SK-N-SH (cell line): ENCODE data around the gene PIK3R2. TPM values are rescaled to one million over a fixed set of nuclear protein-coding genes. Genes with fewer than 3 reads are reported as not detected.

Experiments
- CTCF ChIA-PET: fragments of 300-600, 350-600 bp; formaldehyde crosslinking; extraction: SDS; loops from one replicate; lab custom pipeline; 2021; lab: Yijun Ruan, JAX
- POLR2A ChIA-PET: fragments of 350-600 bp; sonication (Branson Sonifier 250); formaldehyde crosslinking; extraction: SDS; loops from one replicate; lab custom pipeline; 2020; ENCODE audit warnings: antibody characterized with exemption, inconsistent platforms; lab: Yijun Ruan, JAX
- DNase-seq: peaks from one replicate; pipeline ENCODE4 v3.0.0; 2012
- H2AFZ ChIP-seq: fragments of 200-600 bp; sonication (generic); 2 replicates; pipeline ENCODE4 v1.8.1; 2016; ENCODE audit warnings: antibody characterized with exemption, mild to moderate bottlenecking, low read depth
- H3F3A ChIP-seq: fragments of 200-600 bp; sonication (generic); replicated peaks from 2 replicates; pipeline ENCODE3; 2016; ENCODE audit warnings: antibody characterized with exemption, mild to moderate bottlenecking; ENCODE audit not compliant: insufficient read depth
- H3K27ac ChIP-seq, 2 experiments: fragments of 200-500 bp in 1 of 2; fragments of 200-600 bp in 1 of 2; sonication (Bioruptor generic) in 1 of 2; sonication (generic), shearing (Covaris generic) in 1 of 2; 2 replicates each; pipeline versions ENCODE4 v1.5.1 to v1.6.1; 2014 to 2016; ENCODE audit warnings: low read depth in 2 of 2, inconsistent platforms in 1 of 2, low read length in 1 of 2, mild to moderate bottlenecking in 1 of 2, mixed read lengths in 1 of 2
- H3K27me3 ChIP-seq: fragments of 200-600 bp; sonication (generic), shearing (Covaris generic); 2 replicates; pipeline ENCODE4 v1.6.1; 2016; ENCODE audit warnings: mixed run types; ENCODE audit not compliant: insufficient read depth
- H3K36me3 ChIP-seq, 2 experiments: fragments of 200-500 bp in 1 of 2; fragments of 200-600 bp in 1 of 2; sonication (Bioruptor generic) in 1 of 2; sonication (generic) in 1 of 2; replicated peaks in 1 of 2; 2 replicates each; pipeline versions ENCODE3 to v1.5.1; 2014 to 2016; ENCODE audit warnings: low read length in 1 of 2, mild to moderate bottlenecking in 1 of 2; ENCODE audit not compliant: insufficient read depth in 2 of 2, control insufficient read depth in 1 of 2
- H3K4me1 ChIP-seq, 2 experiments: fragments of 200-500 bp in 1 of 2; fragments of 200-600 bp in 1 of 2; sonication (Bioruptor generic) in 1 of 2; sonication (generic), shearing (Covaris generic) in 1 of 2; 2 replicates each; pipeline versions ENCODE4 v1.5.1 to v1.6.1; 2014 to 2016; ENCODE audit warnings: low read depth in 1 of 2, low read length in 1 of 2, mixed run types in 1 of 2; ENCODE audit not compliant: insufficient read depth in 2 of 2, control insufficient read depth in 1 of 2
- H3K4me2 ChIP-seq: fragments of 200-600 bp; sonication (generic), shearing (Covaris generic); 2 replicates; pipeline ENCODE4 v1.6.1; 2017; ENCODE audit warnings: mixed run types
- H3K4me3 ChIP-seq, 2 experiments: fragments of 200-500 bp in 1 of 2; fragments of 200-600 bp in 1 of 2; sonication (Bioruptor generic) in 1 of 2; sonication (generic), shearing (Covaris generic) in 1 of 2; 2 replicates each; pipeline versions ENCODE4 v1.5.1 to v1.8.1; 2014 to 2016; ENCODE audit warnings: low read depth in 2 of 2, inconsistent platforms in 1 of 2, low read length in 1 of 2, mild to moderate bottlenecking in 1 of 2, mixed read lengths in 1 of 2, moderate library complexity in 1 of 2
- H3K79me2 ChIP-seq: fragments of 200-600 bp; sonication (generic); 2 replicates; pipeline ENCODE4 v1.8.1; 2017; ENCODE audit warnings: mild to moderate bottlenecking; ENCODE audit not compliant: insufficient read depth
- H3K9ac ChIP-seq: fragments of 200-600 bp; sonication (generic); 2 replicates; pipeline ENCODE4 v1.6.1; 2017; ENCODE audit warnings: mixed run types
- H3K9me2 ChIP-seq: fragments of 200-600 bp; sonication (generic); 2 replicates; pipeline ENCODE4 v1.6.1; 2017; ENCODE audit warnings: mixed run types
- H3K9me3 ChIP-seq: fragments of 200-600 bp; sonication (generic); 2 replicates; pipeline ENCODE4 v1.6.1; 2017; ENCODE audit warnings: mixed run types, mild to moderate bottlenecking, moderate library complexity
- H4K20me1 ChIP-seq: fragments of 200-600 bp; sonication (generic); 2 replicates; pipeline ENCODE4 v1.6.1; 2017; ENCODE audit warnings: mild to moderate bottlenecking, mixed run types; ENCODE audit not compliant: insufficient read depth
- CHD2 ChIP-seq: fragments of 150-350 bp; IDR thresholded peaks from 2 replicates; pipeline ENCODE4 v1.6.1; 2018; ENCODE audit warnings: low read length; ENCODE audit not compliant: partially characterized antibody
- CTCF ChIP-seq: fragments of 200-600 bp; sonication (generic); IDR thresholded peaks from 2 replicates; pipeline ENCODE4 v1.6.1; 2017; ENCODE audit warnings: antibody characterized with exemption, mild to moderate bottlenecking, moderate library complexity
- ELF1 ChIP-seq: IDR thresholded peaks from 2 replicates; pipeline ENCODE4 v1.4.0; 2012
- FOSL2 ChIP-seq: IDR thresholded peaks from 2 replicates; pipeline ENCODE4 v1.4.0; 2012; ENCODE audit warnings: low read depth, mild to moderate bottlenecking, moderate library complexity, borderline replicate concordance
- FOXM1 ChIP-seq: IDR thresholded peaks from 2 replicates; pipeline ENCODE4 v1.4.0; 2012; ENCODE audit warnings: low read depth, mild to moderate bottlenecking
- GABPA ChIP-seq: IDR thresholded peaks from 2 replicates; pipeline ENCODE4 v1.4.0; 2012; ENCODE audit warnings: low read depth, mild to moderate bottlenecking
- JUND ChIP-seq: IDR thresholded peaks from 2 replicates; pipeline ENCODE4 v1.4.0; 2012
- MEF2A ChIP-seq: IDR thresholded peaks from 2 replicates; pipeline ENCODE4 v1.4.0; 2012; ENCODE audit warnings: low read depth, borderline replicate concordance
- NRF1 ChIP-seq: IDR thresholded peaks from 2 replicates; pipeline ENCODE4 v1.6.1; 2012; ENCODE audit warnings: low read depth, mild to moderate bottlenecking, low read length
- PBX3 ChIP-seq: IDR thresholded peaks from 2 replicates; pipeline ENCODE4; 2012
- RAD21 ChIP-seq: IDR thresholded peaks from 2 replicates; pipeline ENCODE4 v1.6.1; 2012; ENCODE audit warnings: mild to moderate bottlenecking, low read length
- REST ChIP-seq: IDR thresholded peaks from 2 replicates; pipeline ENCODE4 v1.6.1; 2012; ENCODE audit warnings: mild to moderate bottlenecking, low read depth, low read length, moderate library complexity
- RFX5 ChIP-seq: IDR thresholded peaks from 2 replicates; pipeline ENCODE4 v1.6.1; 2012; ENCODE audit warnings: mild to moderate bottlenecking, improper control_type of control experiment, low read length
- RXRA ChIP-seq: IDR thresholded peaks from 2 replicates; pipeline ENCODE4 v1.4.0; 2012; ENCODE audit warnings: low read depth, mild to moderate bottlenecking, borderline replicate concordance
- SMC3 ChIP-seq: IDR thresholded peaks from 2 replicates; pipeline ENCODE4 v1.6.1; 2012; ENCODE audit warnings: low read depth, low read length, improper control_type of control experiment
- TCF12 ChIP-seq: IDR thresholded peaks from 2 replicates; pipeline ENCODE4 v1.4.0; 2012
- TEAD4 ChIP-seq: IDR thresholded peaks from 2 replicates; pipeline ENCODE4 v1.4.0; 2012; ENCODE audit warnings: mild to moderate bottlenecking, borderline replicate concordance; ENCODE audit not compliant: insufficient read depth
- ZBTB33 ChIP-seq: IDR thresholded peaks from 2 replicates; pipeline ENCODE4 v1.4.0; 2012; ENCODE audit warnings: low read depth, borderline replicate concordance
- WGBS: methylation state at CpG from one replicate; pipeline ENCODE4 v1.1.6; 2017; ENCODE audit warnings: low lambda C conversion rate; 5-methylcytosine and 5-hydroxymethylcytosine counted together
- polyA plus RNA-seq, 3 experiments: library from polyadenylated mRNA; depleted of rRNA; stranded (reverse); fragments of >200 nt; gene quantifications; 2 replicates each; pipeline ENCODE4 v1.2.3, GENCODE V29; 2012

Gene PIK3R2
- polyA plus RNA-seq, 1 of the 3 experiments (the other 2 are of a cell fraction), result 36.6 TPM

GRCh38 chr19:18141031-18141430 lies 11.9 kb upstream of the PIK3R2 start:
- Histone ChIP-seq H3K27ac (no peak overlapping the region), H3F3A (no peaks in the 10 kb centered on the region), H3K79me2 (no peaks in the 10 kb centered on the region), H3K36me3 (peaks cover 12 to 22% of the 10 kb centered on the region in 2 experiments), H3K9me2 (no peaks in the 10 kb centered on the region), H3K9ac (no peak overlapping the region), H3K4me1 (no peaks in the 10 kb centered on the region), H3K27me3 (no peaks in the 10 kb centered on the region), H3K4me2 (no peak overlapping the region), H2AFZ (no peak overlapping the region), H3K9me3 (no peaks in the 10 kb centered on the region), H3K4me3 (no peak overlapping the region), H4K20me1 (no peaks in the 10 kb centered on the region)
- no peak for DNase-seq
- POLR2A ChIA-PET, result interaction anchor here (1.3 kb wide), 1 partner anchor 11 kb away, joined by 6 read pairs; the partner anchor contains the start of gene PIK3R2
- TF ChIP-seq CTCF (no peak), TCF12 (no peak), RFX5 (no peak), SMC3 (no peak), TEAD4 (no peak), MEF2A (no peak), ZBTB33 (no peak), RXRA (no peak), JUND (no peak)
- 93% methylated on average over 6 of the region's 6 CpGs for WGBS
- CTCF ChIA-PET, result interaction anchor here (1.5 to 2.2 kb wide), 4 partner anchors 10 to 27 kb away, joined by 3 to 8 read pairs (median 5); no protein-coding TSS in a partner anchor

- H3K36me3 ChIP-seq, result peaks cover 12 to 22% of the 10 kb centered on the region in 2 experiments
- no peaks in the 10 kb centered on the region for H3K9me3 ChIP-seq
- no peak overlapping the region for H2AFZ ChIP-seq
- WGBS, result 67% methylated on average over 1 of the region's 3 CpGs
- H3K4me1 ChIP-seq, result no peaks in the 10 kb centered on the region
- POLR2A ChIA-PET, result no interaction called here
- no peak for DNase-seq
- H3K4me3 ChIP-seq, result no peak overlapping the region
- no peaks in the 10 kb centered on the region for H4K20me1 ChIP-seq
- H3K27ac ChIP-seq, result no peak overlapping the region
- no peaks in the 10 kb centered on the region for H3F3A ChIP-seq
- no peak overlapping the region for H3K4me2 ChIP-seq
- H3K79me2 ChIP-seq, result no peaks in the 10 kb centered on the region
- no peaks in the 10 kb centered on the region for H3K27me3 ChIP-seq
- CTCF ChIA-PET, result no interaction called here
- H3K9ac ChIP-seq, result no peak overlapping the region
- H3K9me2 ChIP-seq, result no peaks in the 10 kb centered on the region
- TF ChIP-seq CHD2 (no peak), RAD21 (no peak), MEF2A (no peak), NRF1 (no peak), FOSL2 (no peak), FOXM1 (no peak), GABPA (no peak), SMC3 (no peak), ELF1 (no peak), REST (no peak), TEAD4 (no peak), JUND (no peak), PBX3 (no peak), ZBTB33 (no peak)
These were observed 9.1 kb upstream of the PIK3R2 start for GRCh38 chr19:18143902-18144301.
